ENCODE results near the gene ZNF311. TPM values are rescaled to one million over a fixed set of nuclear protein-coding genes. Genes with fewer than 3 reads are reported as not detected.
"Not testable (repeated sequence)": the region's sequence is repeated elsewhere in the genome, so short reads cannot be mapped to it uniquely, and the experiment has no call there.

The ZNF311 gene
- total RNA-seq, 1 donor from 2014 or later: 1.7 TPM

DNA sequence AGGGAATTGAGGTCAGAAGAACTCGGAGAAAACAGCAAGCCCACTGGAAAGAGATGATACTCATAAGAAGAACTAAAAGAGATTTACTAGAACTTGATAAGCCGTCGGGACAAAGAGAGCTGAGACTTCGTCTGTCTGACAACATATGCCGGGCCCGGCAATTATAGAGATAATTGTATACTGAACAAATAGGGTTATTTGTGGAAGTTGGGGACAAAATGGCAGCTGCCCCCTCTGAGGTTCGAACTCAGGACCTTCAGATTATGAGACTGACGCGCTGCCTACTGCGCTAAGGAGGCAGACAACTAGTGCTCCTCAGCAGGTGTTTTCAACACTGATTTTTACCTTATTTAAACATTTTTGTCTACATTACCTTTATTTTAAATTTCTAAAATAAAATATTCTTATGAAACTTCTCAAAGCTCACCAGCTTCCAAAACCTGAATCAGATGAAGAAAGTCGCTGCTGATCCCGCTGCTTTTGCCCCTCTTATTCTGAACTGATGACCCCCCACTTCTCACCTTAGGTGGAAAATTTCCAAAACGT lies 52.0 kb downstream of the ZNF311 start:
- TF ChIP-seq, protein P1, sequence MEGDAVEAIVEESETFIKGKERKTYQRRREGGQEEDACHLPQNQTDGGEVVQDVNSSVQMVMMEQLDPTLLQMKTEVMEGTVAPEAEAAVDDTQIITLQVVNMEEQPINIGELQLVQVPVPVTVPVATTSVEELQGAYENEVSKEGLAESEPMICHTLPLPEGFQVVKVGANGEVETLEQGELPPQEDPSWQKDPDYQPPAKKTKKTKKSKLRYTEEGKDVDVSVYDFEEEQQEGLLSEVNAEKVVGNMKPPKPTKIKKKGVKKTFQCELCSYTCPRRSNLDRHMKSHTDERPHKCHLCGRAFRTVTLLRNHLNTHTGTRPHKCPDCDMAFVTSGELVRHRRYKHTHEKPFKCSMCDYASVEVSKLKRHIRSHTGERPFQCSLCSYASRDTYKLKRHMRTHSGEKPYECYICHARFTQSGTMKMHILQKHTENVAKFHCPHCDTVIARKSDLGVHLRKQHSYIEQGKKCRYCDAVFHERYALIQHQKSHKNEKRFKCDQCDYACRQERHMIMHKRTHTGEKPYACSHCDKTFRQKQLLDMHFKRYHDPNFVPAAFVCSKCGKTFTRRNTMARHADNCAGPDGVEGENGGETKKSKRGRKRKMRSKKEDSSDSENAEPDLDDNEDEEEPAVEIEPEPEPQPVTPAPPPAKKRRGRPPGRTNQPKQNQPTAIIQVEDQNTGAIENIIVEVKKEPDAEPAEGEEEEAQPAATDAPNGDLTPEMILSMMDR (IDR thresholded peaks at IDR 0.05): no peak
- peaks cover 5% of the 10 kb centered on the region for H3K27me3 Mint-ChIP-seq (ENCODE audit: unreplicated experiment)
- H3K9me3 Mint-ChIP-seq (ENCODE audit: unreplicated experiment): no peaks in the 10 kb centered on the region
- DNase-seq (ENCODE audit: extremely low spot score, unreplicated experiment): no peak
- peak overlapping the region; percentile 78 for H3K4me3 Mint-ChIP-seq (ENCODE audit: unreplicated experiment)
- peaks cover 7% of the 10 kb centered on the region for H3K4me1 Mint-ChIP-seq (ENCODE audit: unreplicated experiment)
- no peak overlapping the region for H3K27ac Mint-ChIP-seq (ENCODE audit: unreplicated experiment)
- H3K36me3 Mint-ChIP-seq (ENCODE audit: unreplicated experiment): no peaks in the 10 kb centered on the region

DNA sequence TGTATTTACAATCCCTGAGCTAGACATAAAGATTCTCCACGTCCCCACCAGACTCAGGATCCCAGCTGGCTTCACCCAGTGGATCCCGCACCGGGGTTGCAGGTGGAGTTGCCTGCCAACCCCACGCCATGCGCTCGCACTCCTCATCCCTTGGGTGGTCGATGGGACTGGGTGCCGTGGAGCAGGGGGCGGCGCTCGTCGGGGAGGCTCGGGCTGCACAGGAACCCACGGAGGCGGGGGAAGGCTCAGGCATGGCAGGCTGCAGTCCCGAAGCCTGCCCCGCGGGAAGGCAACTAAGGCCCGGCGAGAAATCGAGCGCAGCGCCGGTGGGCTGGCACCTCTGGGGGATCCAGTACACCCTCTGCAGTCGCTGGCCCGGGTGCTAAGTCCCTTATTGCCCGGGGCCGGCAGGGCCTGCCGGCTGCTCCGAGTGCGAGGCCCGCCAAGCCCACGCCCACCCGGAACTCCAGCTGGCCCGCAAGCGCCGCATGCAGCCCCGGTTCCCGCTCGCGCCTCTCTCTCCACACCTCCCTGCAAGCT lies 55.4 kb downstream of the ZNF311 start:
- H3K4me1 Mint-ChIP-seq (ENCODE audit: unreplicated experiment); H3K4me3 Mint-ChIP-seq (ENCODE audit: unreplicated experiment); H3K9me3 Mint-ChIP-seq (ENCODE audit: unreplicated experiment): not testable (repeated sequence)

DNA sequence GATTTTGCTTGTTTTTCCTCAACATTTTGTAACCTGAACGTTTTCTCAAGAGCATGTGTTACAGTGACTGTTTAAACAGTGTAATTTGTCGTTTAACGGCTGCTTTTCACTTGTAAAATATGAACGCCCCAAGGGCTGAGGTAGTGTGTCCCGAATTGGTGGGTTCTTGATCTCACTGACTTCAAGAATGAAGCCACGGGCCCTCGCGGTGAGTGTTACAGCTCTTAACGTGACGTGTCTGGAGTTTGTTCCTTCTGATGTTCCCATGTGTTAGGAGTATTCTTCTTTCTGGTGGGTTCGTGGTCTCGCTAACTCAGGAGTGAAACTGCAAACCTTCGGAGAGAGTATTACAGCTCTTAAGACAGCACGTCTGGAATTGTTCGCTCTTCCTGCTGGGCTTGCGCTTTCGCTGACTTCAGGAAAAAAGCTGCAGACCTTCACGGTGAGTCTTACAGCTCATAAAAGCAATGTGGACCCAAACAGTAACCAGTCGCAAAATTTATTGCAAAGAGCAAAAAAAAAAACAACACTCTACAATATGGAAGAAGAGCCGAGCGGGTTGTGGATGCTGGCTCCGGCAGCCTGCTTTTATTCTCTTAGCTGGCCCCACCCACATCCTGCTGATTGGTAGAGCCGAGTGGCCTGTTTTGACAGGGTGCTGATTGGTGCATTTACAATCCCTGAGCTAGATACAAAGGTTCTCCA lies 56.2 kb downstream of the ZNF311 start:
- Mint-ChIP-seq H3K27me3 (ENCODE audit: unreplicated experiment) (no peaks in the 10 kb centered on the region), H3K4me3 (ENCODE audit: unreplicated experiment) (no peak overlapping the region), H3K4me1 (ENCODE audit: unreplicated experiment) (peaks cover 14% of the 10 kb centered on the region), H3K9me3 (ENCODE audit: unreplicated experiment) (no peaks in the 10 kb centered on the region), H3K27ac (ENCODE audit: unreplicated experiment) (no peak overlapping the region), H3K36me3 (ENCODE audit: unreplicated experiment) (no peaks in the 10 kb centered on the region)
- DNase-seq (ENCODE audit: extremely low spot score, unreplicated experiment): no peak
- TF ChIP-seq, protein P1 (IDR thresholded peaks at IDR 0.05): no peak

More for the DNA sequence above, 55.4 kb downstream of the ZNF311 start:
- H3K27me3 Mint-ChIP-seq (ENCODE audit: unreplicated experiment); H3K36me3 Mint-ChIP-seq (ENCODE audit: unreplicated experiment); DNase-seq (ENCODE audit: extremely low spot score, unreplicated experiment); H3K27ac Mint-ChIP-seq (ENCODE audit: unreplicated experiment): not testable (repeated sequence)

DNA sequence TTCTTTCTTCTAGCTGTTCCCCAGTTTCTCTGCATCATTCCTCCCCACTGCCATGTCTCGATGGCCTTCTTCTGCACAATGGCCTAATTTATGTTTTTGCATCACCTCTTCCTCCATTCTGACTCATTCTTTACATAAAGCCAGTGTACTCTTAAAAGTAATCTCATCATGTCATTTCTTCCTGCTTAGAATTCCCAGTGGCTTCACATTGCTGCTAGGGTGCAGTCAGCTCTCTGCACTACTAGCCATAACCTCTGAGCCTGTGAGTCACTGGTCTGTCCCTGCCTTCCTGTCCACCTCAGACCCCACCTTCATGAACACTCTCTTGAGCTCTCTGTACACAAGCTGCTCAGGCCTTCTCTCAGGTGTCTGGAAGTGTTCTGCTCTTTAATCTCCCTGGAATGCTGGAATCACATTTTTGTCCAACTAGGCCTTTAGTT lies 57.3 kb downstream of the ZNF311 start:
- H3K9me3 Mint-ChIP-seq (ENCODE audit: unreplicated experiment): no peaks in the 10 kb centered on the region
- H3K27me3 Mint-ChIP-seq (ENCODE audit: unreplicated experiment): no peaks in the 10 kb centered on the region
- TF ChIP-seq, protein P1 (IDR thresholded peaks at IDR 0.05): no peak
- no peaks in the 10 kb centered on the region for H3K36me3 Mint-ChIP-seq (ENCODE audit: unreplicated experiment)
- DNase-seq (ENCODE audit: extremely low spot score, unreplicated experiment): no peak
- no peak overlapping the region for H3K27ac Mint-ChIP-seq (ENCODE audit: unreplicated experiment)
- peaks cover 18% of the 10 kb centered on the region for H3K4me1 Mint-ChIP-seq (ENCODE audit: unreplicated experiment)
- no peak overlapping the region for H3K4me3 Mint-ChIP-seq (ENCODE audit: unreplicated experiment)

DNA sequence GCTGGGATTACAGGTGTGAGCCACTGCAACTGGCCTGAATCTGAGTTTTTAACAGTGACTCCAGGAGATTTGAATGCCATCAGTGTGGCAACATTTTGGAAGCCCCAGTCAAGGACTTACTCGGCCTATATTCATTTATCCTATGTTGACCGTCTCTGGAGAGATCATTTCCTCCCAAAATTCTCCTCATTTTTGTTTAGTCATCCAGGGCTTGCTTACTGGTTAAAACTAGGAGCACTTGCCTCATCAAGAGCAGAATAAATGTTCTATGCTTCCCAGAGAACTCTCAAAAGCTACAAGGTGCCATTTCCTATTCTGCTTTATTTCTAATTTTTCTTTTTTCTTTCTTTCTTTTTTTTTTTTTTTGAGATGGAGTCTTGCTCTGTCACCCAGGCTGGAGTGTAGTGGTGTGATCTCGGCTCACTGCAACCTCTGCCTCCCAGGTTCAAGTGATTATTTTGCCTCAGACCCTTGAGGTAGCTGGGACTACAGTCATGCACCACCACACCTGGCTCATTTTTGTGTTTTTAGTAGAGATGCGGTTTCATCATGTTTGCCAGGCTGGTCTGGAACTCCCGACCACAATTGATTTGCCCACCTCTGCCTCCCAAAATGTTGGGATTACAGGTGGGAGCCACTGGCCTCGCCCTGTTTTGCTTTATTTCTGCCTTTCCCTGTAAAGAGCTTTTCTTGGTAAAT lies 57.9 kb downstream of the ZNF311 start:
- Mint-ChIP-seq H3K27me3 (ENCODE audit: unreplicated experiment) (no peaks in the 10 kb centered on the region), H3K9me3 (ENCODE audit: unreplicated experiment) (no peaks in the 10 kb centered on the region), H3K36me3 (ENCODE audit: unreplicated experiment) (no peaks in the 10 kb centered on the region), H3K27ac (ENCODE audit: unreplicated experiment) (no peak overlapping the region), H3K4me3 (ENCODE audit: unreplicated experiment) (no peak overlapping the region), H3K4me1 (ENCODE audit: unreplicated experiment) (peaks cover 21% of the 10 kb centered on the region)
- DNase-seq (ENCODE audit: extremely low spot score, unreplicated experiment): no peak
- TF ChIP-seq, protein P1 (IDR thresholded peaks at IDR 0.05): no peak
